ENCODE results near the gene TAC3. TPM values are rescaled to one million over a fixed set of nuclear protein-coding genes. Genes with fewer than 3 reads are reported as not detected.

TAC3 gene
- total RNA-seq, 1 experiment from 2014 or later: 6.2 TPM

DNA sequence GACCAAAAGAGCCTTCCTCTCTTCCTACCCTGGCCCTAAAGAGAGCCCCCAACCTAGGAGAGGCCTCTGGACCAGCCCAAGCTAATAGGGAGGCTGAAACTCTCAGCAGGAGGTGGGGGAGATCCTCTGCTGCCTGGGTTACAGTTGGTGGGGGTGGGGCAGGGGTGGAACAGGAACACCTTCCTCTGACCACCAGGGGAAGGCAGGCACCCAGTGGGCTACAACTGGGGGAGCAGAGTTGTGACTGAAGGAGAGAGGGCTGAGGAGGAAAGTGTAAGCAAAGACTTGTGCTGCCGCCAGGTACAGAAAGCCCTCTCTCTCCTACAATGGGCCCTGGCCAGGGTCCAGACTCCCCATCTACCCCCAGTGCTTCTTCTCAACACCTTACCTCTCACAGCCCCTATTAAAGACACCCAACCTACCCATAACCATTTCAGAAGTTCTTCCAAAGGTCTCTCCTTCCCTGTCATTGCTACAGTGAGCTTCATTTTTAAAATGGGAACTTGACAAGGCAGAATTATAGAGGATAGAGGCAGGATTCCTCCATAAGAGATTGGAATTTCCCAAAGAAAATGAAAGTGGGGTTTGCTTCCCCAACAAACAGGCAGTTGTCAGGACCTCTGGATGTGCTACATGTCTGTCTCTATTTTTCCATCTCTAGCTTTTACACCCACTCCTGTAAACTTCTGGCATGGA, 32.2 kb upstream of the TAC3 start:
- Histone ChIP-seq H2AK5ac (ENCODE audit: insufficient read length, low read length) (no peak overlapping the region), H4K20me1 (ENCODE audit: control insufficient read depth, insufficient read depth, insufficient read length) (no peaks in the 10 kb centered on the region), H3K9me3 (ENCODE audit: control insufficient read depth, low read depth, low read length) (no peaks in the 10 kb centered on the region), H4K91ac (ENCODE audit: insufficient read length, low read depth, low read length) (no peak overlapping the region), H3K27me3 (ENCODE audit: insufficient read depth, low read length) (no peaks in the 10 kb centered on the region), H3K79me2 (ENCODE audit: insufficient read depth, low read length) (no peaks in the 10 kb centered on the region), H3K23ac (ENCODE audit: insufficient read length, low read depth, low read length) (no peak overlapping the region), H3K14ac (ENCODE audit: insufficient read depth, low read length) (no peak overlapping the region), H3K4ac (ENCODE audit: low read depth, low read length) (no peak overlapping the region), H3K18ac (ENCODE audit: insufficient read length, low read depth, low read length) (no peak overlapping the region), H3K27ac (ENCODE audit: insufficient read length, low read depth, low read length) (no peak overlapping the region), H2BK5ac (ENCODE audit: insufficient read length, low read length) (no peak overlapping the region), H2BK120ac (ENCODE audit: low read depth, low read length, poor library complexity, severe bottlenecking) (no peak overlapping the region), H3K56ac (ENCODE audit: insufficient read length, low read depth, low read length) (no peak overlapping the region), H2BK20ac (ENCODE audit: low read depth, low read length, poor library complexity, severe bottlenecking) (no peak overlapping the region), H2BK12ac (ENCODE audit: insufficient read length, low read depth, low read length) (no peak overlapping the region), H3K4me2 (ENCODE audit: insufficient read depth, insufficient read length, low read length) (no peak overlapping the region), H3T11ph (ENCODE audit: low read length) (no peak overlapping the region), H3K4me1 (ENCODE audit: insufficient read depth, low read length) (no peaks in the 10 kb centered on the region), H3K79me1 (ENCODE audit: insufficient read depth, low read depth, low read length, poor library complexity, severe bottlenecking) (no peaks in the 10 kb centered on the region), H2AFZ (ENCODE audit: low read length) (no peak overlapping the region), H4K8ac (replicated peaks; ENCODE audit: insufficient read length, low read depth, low read length) (no peak overlapping the region), H2BK15ac (ENCODE audit: low read depth, low read length) (no peak overlapping the region), H3K23me2 (ENCODE audit: insufficient read length, low read depth, low read length, poor library complexity, severe bottlenecking) (no peaks in the 10 kb centered on the region), H3K9ac (ENCODE audit: extremely low read depth, insufficient read length, low read length) (no peak overlapping the region), H4K5ac (ENCODE audit: insufficient read length, low read depth, low read length) (no peak overlapping the region)
- Mint-ChIP-seq H3K4me1 (peaks cover 3 to 13% of the 10 kb centered on the region in 2 experiments), H3K36me3 (ENCODE audit: insufficient read depth in 1 of 3, low read depth in 3 of 3) (peaks cover 0 to 1% (median 1%) of the 10 kb centered on the region in 3 experiments; a peak in 2 of 7 replicates), H3K27me3 (ENCODE audit: low read depth) (peaks cover 5% of the 10 kb centered on the region), H3K4me3 (no peak overlapping the region), H3K27ac (no peak overlapping the region), H3K9me3 (no peaks in the 10 kb centered on the region)
- no CpG with 5 or more reads among the region's 1 CpG for WGBS (ENCODE audit: extremely low coverage, insufficient read length, low lambda C conversion rate)
- DNase-seq: no peak
- TF ChIP-seq, protein P1, sequence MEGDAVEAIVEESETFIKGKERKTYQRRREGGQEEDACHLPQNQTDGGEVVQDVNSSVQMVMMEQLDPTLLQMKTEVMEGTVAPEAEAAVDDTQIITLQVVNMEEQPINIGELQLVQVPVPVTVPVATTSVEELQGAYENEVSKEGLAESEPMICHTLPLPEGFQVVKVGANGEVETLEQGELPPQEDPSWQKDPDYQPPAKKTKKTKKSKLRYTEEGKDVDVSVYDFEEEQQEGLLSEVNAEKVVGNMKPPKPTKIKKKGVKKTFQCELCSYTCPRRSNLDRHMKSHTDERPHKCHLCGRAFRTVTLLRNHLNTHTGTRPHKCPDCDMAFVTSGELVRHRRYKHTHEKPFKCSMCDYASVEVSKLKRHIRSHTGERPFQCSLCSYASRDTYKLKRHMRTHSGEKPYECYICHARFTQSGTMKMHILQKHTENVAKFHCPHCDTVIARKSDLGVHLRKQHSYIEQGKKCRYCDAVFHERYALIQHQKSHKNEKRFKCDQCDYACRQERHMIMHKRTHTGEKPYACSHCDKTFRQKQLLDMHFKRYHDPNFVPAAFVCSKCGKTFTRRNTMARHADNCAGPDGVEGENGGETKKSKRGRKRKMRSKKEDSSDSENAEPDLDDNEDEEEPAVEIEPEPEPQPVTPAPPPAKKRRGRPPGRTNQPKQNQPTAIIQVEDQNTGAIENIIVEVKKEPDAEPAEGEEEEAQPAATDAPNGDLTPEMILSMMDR (conservative IDR thresholded peaks at IDR 0.05): peak; percentile 27; the same call in 1 of the 3 replicates

All from H9 (cell line).